GM19193 (cell line): ENCODE measurements around the gene EPAS1.

ENCODE experiments used
- POLR2A ChIP-seq: IDR thresholded peaks from 4 replicates; pipeline ENCODE4 v1.6.1; 2011; ENCODE audit not compliant: insufficient read depth, insufficient read length; ENCODE audit errors: extremely low read depth

The EPAS1 gene

DNA sequence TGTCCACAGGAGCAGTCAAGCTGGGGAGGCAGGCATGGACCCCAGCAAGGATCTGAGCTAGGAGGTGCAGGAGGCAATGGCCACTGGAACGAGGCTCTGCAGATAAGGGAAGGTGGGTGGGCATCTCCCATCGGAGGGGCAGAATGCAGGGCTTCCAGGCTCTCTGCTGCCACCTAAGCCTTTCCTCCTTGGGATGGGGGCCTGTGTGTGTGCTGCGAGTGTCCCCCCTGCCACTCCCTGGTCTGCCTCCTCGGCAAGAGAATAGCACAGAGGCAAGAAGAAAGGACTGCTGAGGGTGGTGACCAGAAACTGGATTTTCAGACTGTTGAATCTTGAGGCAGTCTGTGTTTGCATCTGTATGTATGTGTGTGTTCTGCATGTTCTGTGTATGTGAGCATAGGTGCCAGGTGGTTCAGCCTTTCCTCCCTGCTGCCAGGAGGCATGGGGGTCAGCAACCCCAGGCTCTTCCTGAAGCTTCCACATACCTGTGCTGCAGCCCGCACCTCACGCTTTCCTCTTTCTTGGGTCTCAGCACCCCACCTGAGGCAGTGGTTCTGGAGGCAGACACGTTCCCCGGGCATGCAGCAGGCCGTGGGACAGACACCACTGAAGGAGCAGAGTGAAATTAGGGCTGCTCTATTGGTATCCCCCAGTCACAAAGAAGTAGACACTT lies 86.7 kb downstream of the EPAS1 start:
- TF ChIP-seq POLR2A: no peak

DNA sequence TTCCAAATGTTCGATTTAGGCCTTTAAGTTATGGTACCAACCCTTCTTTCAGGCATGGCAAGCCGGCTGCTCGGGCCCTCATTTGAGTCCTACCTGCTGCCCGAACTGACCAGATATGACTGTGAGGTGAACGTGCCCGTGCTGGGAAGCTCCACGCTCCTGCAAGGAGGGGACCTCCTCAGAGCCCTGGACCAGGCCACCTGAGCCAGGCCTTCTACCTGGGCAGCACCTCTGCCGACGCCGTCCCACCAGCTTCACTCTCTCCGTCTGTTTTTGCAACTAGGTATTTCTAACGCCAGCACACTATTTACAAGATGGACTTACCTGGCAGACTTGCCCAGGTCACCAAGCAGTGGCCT lies 87.2 kb downstream of the EPAS1 start:
- no peak for TF ChIP-seq POLR2A

DNA sequence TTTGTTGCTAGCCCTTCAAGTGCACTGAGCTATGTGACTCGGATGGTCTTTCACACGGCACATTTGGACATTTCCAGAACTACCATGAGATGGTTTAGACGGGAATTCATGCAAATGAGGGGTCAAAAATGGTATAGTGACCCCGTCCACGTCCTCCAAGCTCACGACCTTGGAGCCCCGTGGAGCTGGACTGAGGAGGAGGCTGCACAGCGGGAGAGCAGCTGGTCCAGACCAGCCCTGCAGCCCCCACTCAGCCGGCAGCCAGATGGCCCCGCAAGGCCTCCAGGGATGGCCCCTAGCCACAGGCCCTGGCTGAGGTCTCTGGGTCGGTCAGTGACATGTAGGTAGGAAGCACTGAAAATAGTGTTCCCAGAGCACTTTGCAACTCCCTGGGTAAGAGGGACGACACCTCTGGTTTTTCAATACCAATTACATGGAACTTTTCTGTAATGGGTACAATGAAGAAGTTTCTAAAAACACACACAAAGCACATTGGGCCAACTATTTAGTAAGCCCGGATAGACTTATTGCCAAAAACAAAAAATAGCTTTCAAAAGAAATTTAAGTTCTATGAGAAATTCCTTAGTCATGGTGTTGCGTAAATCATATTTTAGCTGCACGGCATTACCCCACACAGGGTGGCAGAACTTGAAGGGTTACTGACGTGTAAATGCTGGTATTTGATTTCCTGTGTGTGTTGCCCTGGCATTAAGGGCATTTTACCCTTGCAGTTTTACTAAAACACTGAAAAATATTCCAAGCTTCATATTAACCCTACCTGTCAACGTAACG lies 88.8 kb downstream of the EPAS1 start:
- TF ChIP-seq POLR2A: no peak

DNA sequence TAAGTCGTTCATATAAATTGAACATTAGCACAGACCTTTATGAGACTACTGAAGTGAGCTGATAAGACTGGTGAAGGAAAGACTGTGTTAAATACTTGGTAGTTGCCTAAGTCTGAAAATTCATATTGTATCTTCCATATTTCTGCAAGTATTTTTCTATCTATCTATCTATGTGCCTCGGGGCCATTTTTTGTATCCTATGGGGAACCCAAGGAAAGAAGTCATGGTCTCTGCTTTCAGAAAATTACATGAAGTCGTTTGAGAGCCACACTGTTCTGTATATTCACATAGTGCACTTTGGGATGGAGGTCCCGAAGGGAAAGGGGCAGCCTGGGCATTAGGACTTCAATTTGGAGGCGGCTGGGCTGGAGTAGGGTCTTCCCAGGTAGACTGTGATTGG lies 89.6 kb downstream of the EPAS1 start:
- no peak for TF ChIP-seq POLR2A

DNA sequence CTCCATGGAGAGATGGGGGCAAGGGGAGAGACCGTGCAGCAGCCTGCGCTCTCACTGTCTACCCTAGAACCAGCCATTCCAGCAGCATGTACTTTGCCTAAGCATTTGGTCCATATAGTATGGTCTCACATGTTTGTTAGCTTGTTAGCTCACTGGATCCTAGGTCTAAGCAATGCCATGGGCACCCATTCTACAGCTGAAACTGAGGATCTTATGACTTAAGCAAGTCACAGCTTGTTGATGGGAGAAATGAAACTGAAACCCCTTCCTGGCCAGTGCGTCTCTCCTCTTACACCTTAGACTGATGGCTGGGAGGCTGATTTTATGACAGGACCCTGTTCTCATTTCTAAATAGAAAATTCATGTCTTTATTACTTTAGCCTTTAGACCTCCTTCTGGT lies 90.1 kb downstream of the EPAS1 start:
- TF ChIP-seq POLR2A: no peak

DNA sequence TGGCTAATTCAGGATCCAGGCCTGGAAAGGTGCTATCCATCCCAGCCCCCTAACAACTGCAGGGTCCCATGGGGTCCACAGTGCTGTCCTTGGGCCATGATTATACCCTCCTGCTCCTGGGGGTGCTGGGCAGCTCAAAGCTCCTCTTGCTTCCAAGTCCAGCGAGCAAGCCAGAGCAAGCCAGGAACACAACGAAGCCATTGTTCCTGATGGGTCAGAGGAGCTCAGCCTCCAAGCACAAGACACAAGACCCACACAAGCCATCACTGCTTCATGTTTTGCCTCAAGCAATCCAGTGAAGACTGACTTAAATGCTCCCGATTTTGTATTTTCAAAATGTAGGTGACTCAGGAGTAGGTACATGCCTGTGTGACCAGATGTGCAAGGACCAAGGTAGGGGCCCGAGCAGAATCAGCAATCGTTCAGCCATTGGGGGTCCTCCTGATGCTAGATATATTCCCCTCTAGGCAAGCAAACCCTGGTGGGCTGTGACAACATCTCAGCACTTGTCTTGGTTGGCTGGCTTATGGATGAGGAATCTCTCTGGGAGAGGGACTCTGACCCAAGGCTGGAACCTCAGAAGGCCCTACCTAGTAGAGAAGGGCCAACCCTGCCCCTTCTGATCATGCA lies 90.8 kb downstream of the EPAS1 start:
- no peak for TF ChIP-seq POLR2A

DNA sequence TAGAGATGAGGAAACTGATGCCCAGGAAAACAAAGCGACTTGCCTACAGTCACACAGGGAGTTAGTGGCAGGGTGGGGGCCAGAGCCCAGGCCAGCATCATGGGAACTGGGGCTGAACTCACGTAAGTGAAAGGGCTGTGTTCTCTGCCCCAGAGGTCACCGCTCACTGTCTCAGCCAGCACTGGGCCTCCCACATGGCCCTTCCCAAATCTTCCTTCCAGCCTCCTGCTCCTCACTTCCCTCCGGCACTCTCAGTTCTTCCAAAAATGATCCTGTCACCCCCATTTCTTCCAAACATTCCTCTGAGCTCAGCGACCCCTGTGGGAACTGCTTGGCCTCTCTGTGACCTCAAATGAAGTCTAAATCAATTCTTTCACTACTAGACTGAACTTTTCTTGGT lies 91.7 kb downstream of the EPAS1 start:
- TF ChIP-seq POLR2A: no peak

DNA sequence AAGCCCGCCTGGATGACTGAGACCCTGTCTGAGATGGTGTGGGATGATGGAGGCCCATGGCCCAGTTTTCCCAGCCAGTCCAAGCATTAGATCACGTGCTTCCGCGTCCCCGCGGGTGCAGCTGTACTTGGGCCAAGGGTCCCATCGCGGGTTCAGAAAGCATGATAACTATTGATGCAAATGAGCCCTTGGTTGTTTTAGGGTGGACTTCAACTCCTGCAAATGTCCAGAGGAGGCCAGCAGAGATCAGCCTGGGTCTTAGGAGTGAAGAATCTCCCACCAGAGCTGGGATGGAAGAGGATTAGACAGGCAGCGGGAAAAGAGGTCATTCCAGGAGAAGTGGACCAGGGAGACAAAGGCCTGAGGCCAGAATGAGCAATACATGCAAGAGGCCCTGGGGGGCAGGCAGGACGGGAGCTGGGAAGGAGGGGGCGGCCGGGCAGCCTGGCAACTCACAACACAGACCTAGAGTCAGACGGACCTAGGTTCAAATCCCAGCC lies 92.3 kb downstream of the EPAS1 start:
- no peak for TF ChIP-seq POLR2A

DNA sequence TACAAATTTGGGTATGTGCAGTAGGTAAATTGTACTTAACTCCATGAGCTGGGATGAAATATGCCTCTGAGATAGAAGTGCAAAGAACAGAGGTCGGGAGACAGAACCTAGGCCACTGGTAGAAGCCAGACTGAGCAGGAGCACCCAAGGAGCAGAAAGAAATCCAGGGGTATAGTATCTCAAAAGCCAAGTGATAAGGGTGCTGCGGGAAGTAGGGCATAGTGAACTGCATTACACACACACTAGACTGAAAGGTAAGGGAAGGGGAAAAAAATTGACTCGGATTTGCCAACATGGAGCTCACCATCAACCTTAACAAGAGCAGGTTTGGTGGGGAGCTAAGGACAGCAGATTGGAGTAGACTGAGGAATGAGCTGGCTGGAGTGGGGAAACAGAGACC lies 92.8 kb downstream of the EPAS1 start:
- no peak for TF ChIP-seq POLR2A

DNA sequence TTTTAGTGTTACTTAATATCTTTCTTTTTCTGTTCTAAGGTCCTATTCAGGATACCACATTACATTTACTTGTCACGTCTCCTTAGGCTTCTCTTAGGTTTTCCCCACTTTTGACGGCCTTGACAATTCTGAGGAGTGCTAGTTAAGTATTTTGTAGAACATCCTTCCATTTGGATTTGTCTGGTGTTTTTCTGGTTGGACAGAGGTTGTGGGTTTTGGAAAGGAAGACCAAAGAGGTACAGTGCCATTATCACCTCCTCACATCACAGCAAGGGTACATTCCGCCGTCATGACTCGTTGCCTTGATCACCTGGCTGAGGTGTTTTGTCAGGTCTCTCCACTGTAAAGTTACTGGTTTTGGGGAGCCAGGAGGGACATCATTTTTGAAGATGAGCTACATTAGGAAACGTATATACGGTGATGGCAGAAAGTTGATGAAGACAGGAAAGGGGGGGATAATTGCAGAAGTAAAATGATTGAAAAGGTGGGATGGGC lies 93.7 kb downstream of the EPAS1 start:
- TF ChIP-seq POLR2A: no peak

DNA sequence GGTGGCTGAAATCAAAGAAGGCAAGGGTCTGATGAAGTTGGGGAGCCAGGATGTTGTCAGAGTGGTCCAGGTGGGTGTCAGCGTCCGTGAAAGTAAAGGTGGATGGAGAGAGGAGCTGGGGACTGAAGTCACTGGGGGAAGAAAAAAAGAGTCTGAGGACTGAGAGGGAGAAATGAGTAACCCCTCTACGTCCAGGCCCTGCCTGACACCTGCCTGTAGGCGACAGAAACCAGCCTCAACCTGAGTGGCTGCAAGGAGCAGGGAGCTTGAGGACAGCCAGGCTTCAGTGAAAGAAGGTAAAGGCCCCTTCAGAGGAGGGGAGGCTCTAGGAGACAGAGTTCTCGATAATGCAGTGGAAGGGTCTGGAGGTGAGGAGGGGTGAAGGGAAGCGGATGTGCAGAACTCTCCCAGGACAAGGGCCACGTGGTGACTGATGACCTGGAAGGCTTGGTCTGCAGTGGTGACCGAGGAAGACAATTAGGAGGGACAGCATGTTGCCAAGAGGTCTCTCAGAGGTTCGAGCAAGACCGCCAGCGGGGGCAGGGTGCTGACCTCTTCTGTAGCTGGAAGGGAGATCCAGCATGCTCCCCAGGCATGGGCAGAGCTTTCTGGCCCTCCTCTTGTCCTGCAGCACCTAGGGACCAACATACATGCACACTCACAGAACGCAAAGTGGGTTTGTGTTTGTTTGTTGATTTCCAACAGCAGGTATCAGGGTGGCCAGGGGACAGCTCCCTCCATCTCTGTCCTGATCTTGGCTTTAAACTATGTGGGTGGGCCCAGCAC lies 95.5 kb downstream of the EPAS1 start:
- TF ChIP-seq POLR2A: no peak

DNA sequence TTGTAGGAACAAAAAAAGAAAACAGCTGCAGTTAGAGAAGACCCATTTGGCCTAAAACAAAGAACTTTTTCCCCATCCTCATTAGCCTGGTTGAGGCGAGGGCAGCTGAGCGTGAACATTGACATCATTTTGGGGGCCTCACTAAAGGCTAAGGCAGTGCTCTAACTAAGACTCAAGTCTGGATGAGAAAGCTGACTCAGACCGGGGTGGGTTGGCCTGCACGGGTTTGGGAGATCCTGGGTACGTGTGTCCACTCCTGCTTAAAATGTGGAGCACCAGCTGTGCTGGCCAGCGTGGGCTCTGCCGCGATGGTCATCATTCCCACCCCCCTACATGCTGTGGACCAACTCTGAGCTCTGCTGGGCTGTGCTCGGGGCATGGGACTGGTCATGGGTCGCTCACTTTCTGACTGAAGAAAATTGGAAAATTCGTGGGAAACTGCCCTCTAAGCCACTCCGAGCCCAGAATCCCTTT lies 96.2 kb downstream of the EPAS1 start:
- no peak for TF ChIP-seq POLR2A

DNA sequence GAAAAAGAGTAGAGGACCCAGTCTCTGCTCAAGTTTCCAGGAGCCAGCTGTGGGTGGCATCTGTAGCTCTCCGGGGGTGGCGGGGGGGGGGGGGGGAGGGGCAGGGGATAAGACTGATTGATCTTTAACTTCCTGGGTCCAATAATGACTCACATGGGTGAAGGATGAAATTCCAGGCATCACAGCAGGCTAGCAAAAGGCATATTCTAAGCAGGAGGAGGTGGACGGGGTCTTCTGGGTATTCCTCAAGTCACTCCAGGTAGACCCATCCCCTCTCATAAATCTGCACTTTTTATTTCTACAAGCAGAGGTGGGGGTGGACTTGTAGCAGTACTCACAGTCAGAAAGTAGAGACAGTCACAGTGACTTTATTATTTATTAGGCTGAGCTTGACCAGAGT lies 96.7 kb downstream of the EPAS1 start:
- TF ChIP-seq POLR2A: no peak

DNA sequence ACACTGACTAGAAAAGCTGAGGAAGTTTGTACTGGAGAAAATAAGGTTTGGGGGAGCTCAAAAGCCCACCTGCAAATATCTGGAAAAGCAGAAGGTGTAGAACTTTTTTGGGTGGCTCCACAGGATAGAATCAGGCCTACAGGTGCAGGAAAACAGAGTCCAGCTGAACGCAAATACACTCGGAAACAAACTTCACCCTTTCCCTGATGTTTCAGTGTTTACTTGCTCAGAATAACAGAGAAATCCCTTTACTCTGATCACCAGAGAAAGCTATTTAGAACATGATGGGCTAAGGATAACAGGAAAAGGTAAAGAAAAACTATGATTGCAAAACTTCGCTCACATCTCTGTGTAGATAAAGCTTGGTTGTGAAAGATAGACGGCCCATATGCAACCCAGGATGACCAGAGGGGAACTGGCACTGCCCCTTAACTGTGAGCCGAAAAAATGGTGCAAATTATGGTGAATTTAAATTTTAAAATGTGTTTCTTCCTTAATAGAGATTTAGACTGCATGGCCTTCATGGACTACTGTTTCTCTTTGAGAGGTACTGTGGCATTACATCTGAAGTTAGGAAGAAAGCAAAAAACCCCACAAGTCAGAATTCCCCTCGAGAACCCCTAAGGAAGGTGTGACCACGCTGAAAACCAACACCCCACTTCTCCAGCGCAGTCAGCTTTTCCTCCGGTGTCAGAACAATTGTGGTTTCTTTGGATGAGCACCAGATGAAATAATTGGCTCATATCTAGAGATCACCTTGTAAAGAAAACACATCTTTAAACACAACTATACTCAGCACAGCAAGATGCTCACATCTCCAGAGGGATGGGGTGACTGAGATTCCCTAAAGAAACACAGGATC lies 97.7 kb downstream of the EPAS1 start:
- TF ChIP-seq POLR2A: no peak
